SU-DHL-6 (cell line): ENCODE data around the gene SLC39A1.

Experiments used
- H2AFZ ChIP-seq: fragments of 200-600 bp; sonication (generic); 2 replicates; pipeline ENCODE4 v1.6.1; 2014; ENCODE audit warnings: low read depth, mild to moderate bottlenecking, moderate library complexity, mixed read lengths, antibody characterized with exemption, low read length; ENCODE audit not compliant: severe bottlenecking
- H3F3A ChIP-seq: fragments of 200-600 bp; shearing (Covaris generic); 2 replicates; pipeline ENCODE4 v1.6.0; 2016; ENCODE audit warnings: antibody characterized with exemption, mild to moderate bottlenecking; ENCODE audit not compliant: insufficient read depth
- H3K27ac ChIP-seq: fragments of 200-600 bp; sonication (generic); 2 replicates; pipeline ENCODE4 v1.5.1; 2016; ENCODE audit warnings: low read depth, mild to moderate bottlenecking, low read length, moderate library complexity, mixed read lengths
- H3K27me3 ChIP-seq: fragments of 200-600 bp; sonication (generic), shearing (Covaris generic); 2 replicates; pipeline ENCODE4 v1.6.0; 2014; ENCODE audit warnings: mild to moderate bottlenecking, low read length
- H3K36me3 ChIP-seq: fragments of 200-600 bp; sonication (generic); 2 replicates; pipeline ENCODE4 v1.6.1; 2014; ENCODE audit warnings: mild to moderate bottlenecking, low read length, mixed read lengths
- H3K4me2 ChIP-seq: fragments of 300-600, 200-600 bp; shearing (Covaris generic), sonication (generic); 2 replicates; pipeline ENCODE4 v1.6.0; 2014; ENCODE audit warnings: low read length, low read depth, mild to moderate bottlenecking; ENCODE audit not compliant: poor library complexity, severe bottlenecking
- H3K4me3 ChIP-seq: fragments of 200-600 bp; sonication (generic); 2 replicates; pipeline ENCODE4 v1.5.1; 2014; ENCODE audit warnings: antibody characterized with exemption, low read length, mild to moderate bottlenecking, mixed read lengths; ENCODE audit not compliant: insufficient read depth, poor library complexity, severe bottlenecking
- H3K79me2 ChIP-seq: fragments of 200-600 bp; sonication (generic); 2 replicates; pipeline ENCODE4 v1.6.1; 2014; ENCODE audit warnings: mild to moderate bottlenecking, low read length, moderate library complexity; ENCODE audit not compliant: insufficient read depth
- H3K9ac ChIP-seq: fragments of 200-600 bp; sonication (generic); 2 replicates; pipeline ENCODE4 v1.7.0; 2014; ENCODE audit warnings: mild to moderate bottlenecking, low read length
- H3K9me2 ChIP-seq: fragments of 200-600 bp; sonication (generic); replicated peaks from 2 replicates; pipeline ENCODE4 v1.6.1; 2014; ENCODE audit warnings: low read length; ENCODE audit not compliant: insufficient read depth
- H3K9me3 ChIP-seq: fragments of 200-600 bp; sonication (generic); 2 replicates; pipeline ENCODE4 v1.6.1; 2014; ENCODE audit warnings: low read length, mixed read lengths; ENCODE audit not compliant: insufficient read depth
- H4K20me1 ChIP-seq: fragments of 200-600 bp; sonication (generic); 2 replicates; pipeline ENCODE4 v1.6.1; 2014; ENCODE audit warnings: low read depth, mild to moderate bottlenecking, antibody characterized with exemption, low read length, moderate library complexity, mixed read lengths
- CTCF ChIP-seq: fragments of 200-600 bp; sonication (generic); IDR thresholded peaks from one replicate; pipeline ENCODE4 v1.5.1; 2017; ENCODE audit warnings: antibody characterized with exemption, mild to moderate bottlenecking, low read length, moderate library complexity; ENCODE audit not compliant: insufficient read depth, poor library complexity, severe bottlenecking
- EZH2phosphoT487 ChIP-seq: fragments of 200-600 bp; sonication (generic), shearing (Covaris generic); conservative IDR thresholded peaks from 2 replicates; pipeline ENCODE4 v1.6.1; 2018; ENCODE audit warnings: mild to moderate bottlenecking, antibody characterized with exemption, low read length, moderate library complexity, mixed read lengths

SLC39A1 gene

DNA sequence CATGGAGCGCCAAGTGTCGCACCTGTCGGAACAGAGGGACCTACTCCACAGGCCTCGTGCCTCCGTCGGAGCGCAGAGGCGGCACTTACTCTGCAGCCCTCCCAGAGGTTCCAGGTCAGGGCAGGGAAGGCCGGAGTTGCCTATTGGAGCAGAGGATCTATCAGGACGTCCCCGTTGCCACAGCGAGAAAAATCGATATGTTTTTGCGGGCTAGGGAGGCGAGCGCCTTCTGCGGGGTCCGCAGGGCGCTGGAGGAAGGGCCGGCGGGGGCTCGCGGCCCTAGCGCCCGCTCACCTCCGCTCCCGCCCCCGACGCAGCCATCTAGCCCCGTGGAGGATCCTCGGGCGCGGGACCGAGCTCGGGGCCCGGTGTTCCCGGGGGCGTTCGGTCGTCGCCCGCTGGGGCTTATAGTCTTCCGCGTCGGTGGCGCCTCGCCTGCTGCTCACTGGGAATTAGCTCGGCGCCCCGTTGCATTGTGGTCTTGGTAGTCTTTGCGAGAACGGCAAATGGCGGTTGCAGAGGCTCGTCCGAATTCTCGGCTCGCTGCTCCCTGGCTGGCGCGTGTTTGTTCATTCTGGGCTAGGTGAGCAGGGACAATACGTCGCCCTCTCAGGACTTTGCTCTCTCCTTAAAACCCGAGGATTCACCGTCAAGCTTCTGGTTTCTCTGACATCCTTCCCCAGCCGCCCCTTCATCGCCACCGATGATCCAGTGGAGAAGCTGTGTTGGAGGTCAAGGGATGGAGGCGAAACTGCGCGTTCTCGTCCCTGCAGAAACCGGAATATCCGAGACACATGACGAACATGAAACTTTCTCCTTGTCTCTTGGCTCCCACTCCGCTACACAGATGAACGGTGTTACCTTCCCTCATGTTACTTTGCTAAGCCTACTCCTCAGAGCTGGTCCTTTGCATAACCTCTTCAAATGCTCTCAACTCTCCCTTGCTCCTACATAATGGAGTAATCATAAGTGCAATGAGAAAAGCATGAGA is 14.2 kb upstream of the SLC39A1 start, which contains the start of gene JTB:
Gene JTB, minus strand, starts transcription at position 425 of the 991 bp plus-strand sequence. Its CDS starts 422 bp downstream, at position 3.
- Histone ChIP-seq H3K9ac (peak within 1 kb of the TSS; percentile 93), H3F3A (0 out of 2 replicates have a peak, but pooled peaks cover 6% of the 10 kb centered on the region), H3K79me2 (peaks cover 21% of the 10 kb centered on the region), H4K20me1 (no peaks in the 10 kb centered on the region), H3K4me3 (peak within 1 kb of the TSS; percentile 92), H3K27ac (peak within 1 kb of the TSS; percentile 68), H3K36me3 (no peaks in the 10 kb centered on the region; the same call in 1 of the 2 replicates), H3K9me2 (no peaks in the 10 kb centered on the region), H3K27me3 (no peaks in the 10 kb centered on the region), H2AFZ (peak within 1 kb of the TSS; percentile 97), H3K9me3 (no peaks in the 10 kb centered on the region), H3K4me2 (peak within 1 kb of the TSS; percentile 92)
- no peak for TF ChIP-seq EZH2phosphoT487
- no peak for TF ChIP-seq CTCF

- Histone ChIP-seq H4K20me1 (no peaks in the 10 kb centered on the region), H3K79me2 (peaks cover 21% of the 10 kb centered on the region), H3K9me3 (no peaks in the 10 kb centered on the region), H3K27me3 (no peaks in the 10 kb centered on the region), H3K9ac (peak overlapping the region; percentile 93), H3K27ac (peak overlapping the region; percentile 68), H3K36me3 (no peaks in the 10 kb centered on the region; the same call in 1 of the 2 replicates), H2AFZ (peak overlapping the region; percentile 97), H3K4me2 (peak overlapping the region; percentile 92), H3K4me3 (peak overlapping the region; percentile 92), H3K9me2 (no peaks in the 10 kb centered on the region), H3F3A (0 out of 2 replicates have a peak, but pooled peaks cover 6% of the 10 kb centered on the region)
- TF ChIP-seq CTCF, result no peak
Measured at GRCh38 chr1:153976819-153977249, 13.5 kb upstream of the SLC39A1 start.

DNA sequence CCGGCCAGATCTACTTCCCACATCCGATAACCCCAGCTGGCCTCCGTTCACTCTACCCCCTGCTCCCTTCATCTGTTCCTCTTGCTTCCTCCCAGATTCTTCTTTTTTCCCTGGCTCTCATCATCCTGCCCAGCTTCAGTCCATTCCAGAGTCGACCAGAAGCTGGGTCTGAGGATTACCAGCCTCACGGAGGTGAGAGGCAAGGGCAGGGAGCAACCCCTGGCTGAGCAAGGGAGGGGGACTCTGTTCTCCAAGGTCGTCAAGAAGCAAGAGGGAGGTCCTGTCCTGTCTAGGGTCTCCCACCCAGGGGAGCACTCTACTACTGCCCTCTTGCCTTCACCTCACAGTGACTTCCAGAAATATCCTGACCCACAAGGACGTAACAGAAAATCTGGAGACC is 10.2 kb upstream of the SLC39A1 start:
- Histone ChIP-seq H3K9ac (no peak overlapping the region), H4K20me1 (no peaks in the 10 kb centered on the region), H3K79me2 (peaks cover 21% of the 10 kb centered on the region), H3K36me3 (no peaks in the 10 kb centered on the region; the same call in 1 of the 2 replicates), H3K4me3 (no peak overlapping the region), H3F3A (peaks cover 9% of the 10 kb centered on the region; the same call in 1 of the 2 replicates), H3K27ac (no peak overlapping the region), H2AFZ (no peak overlapping the region), H3K27me3 (no peaks in the 10 kb centered on the region), H3K4me2 (no peak overlapping the region), H3K9me3 (no peaks in the 10 kb centered on the region), H3K9me2 (no peaks in the 10 kb centered on the region)
- TF ChIP-seq EZH2phosphoT487, result no peak
- TF ChIP-seq CTCF, result no peak
